ENCODE measurements around the gene DEFB119.

GRCh38 chr20:31414381-31414780 is 24.0 kb upstream of the DEFB119 start:
- TF ChIP-seq EZH2 (IDR thresholded peaks at IDR 0.05; ENCODE audit: insufficient read depth, low read length) (no peak), CTCF (IDR thresholded peaks at IDR 0.05; ENCODE audit: insufficient read depth, low read depth, low read length) (no peak)
